Thymus (tissue), 11 donors: ENCODE data around the gene BTK. TPM values are rescaled to one million over a fixed set of nuclear protein-coding genes. Genes with fewer than 3 reads are reported as not detected.

Source experiments
- DNase-seq, 9 donors: peaks; one replicate each; pipeline ENCODE4 v3.0.0-alpha.2; 2013; ENCODE audit warnings: low spot score in 9 of 9, low read depth in 6 of 9, missing footprints in 1 of 9
- H3K27ac ChIP-seq, 2 donors: one replicate each; pipeline ENCODE4 v1.5.1; 2013; ENCODE audit warnings: control low read depth in 1 of 2, low read depth in 1 of 2, low read length in 1 of 2, mild to moderate bottlenecking in 1 of 2, moderate library complexity in 1 of 2
- H3K27me3 ChIP-seq, 2 donors: one replicate each; pipeline ENCODE4 v1.5.1; 2013; ENCODE audit warnings: low read length in 1 of 2; ENCODE audit not compliant: control insufficient read depth in 2 of 2, insufficient read depth in 1 of 2
- H3K36me3 ChIP-seq, 2 donors: one replicate each; pipeline ENCODE4 v1.5.1; 2013; ENCODE audit warnings: low read length in 1 of 2, mild to moderate bottlenecking in 1 of 2, moderate library complexity in 1 of 2; ENCODE audit not compliant: control insufficient read depth in 2 of 2, insufficient read depth in 2 of 2
- H3K4me1 ChIP-seq, 2 donors: one replicate each; pipeline ENCODE4 v1.5.1; 2013; ENCODE audit warnings: low read length in 2 of 2; ENCODE audit not compliant: control insufficient read depth in 2 of 2, insufficient read depth in 2 of 2
- H3K4me3 ChIP-seq, 2 donors: one replicate each; pipeline ENCODE4 v1.5.1; 2013; ENCODE audit warnings: low read length in 2 of 2, control low read depth in 1 of 2, mild to moderate bottlenecking in 1 of 2
- H3K9me3 ChIP-seq, 2 donors: one replicate each; pipeline ENCODE4 v1.5.1; 2013; ENCODE audit warnings: low read length in 1 of 2, mild to moderate bottlenecking in 1 of 2; ENCODE audit not compliant: control insufficient read depth in 2 of 2, insufficient read depth in 1 of 2
- WGBS: extraction: QIAGEN DNeasy Blood & Tissue Kit; methylation state at CpG from one replicate; pipeline ENCODE4 v1.1.7; 2013; 5-methylcytosine and 5-hydroxymethylcytosine counted together
- polyA plus RNA-seq: library from polyadenylated mRNA; stranded (reverse); fragments of 200-250 nt; gene quantifications from one replicate; pipeline ENCODE4 v1.2.3, GENCODE V29; 2013
- total RNA-seq: library from RNA; stranded (reverse); fragments of 120-200 nt; gene quantifications from one replicate; pipeline ENCODE4 v1.2.4, GENCODE V29; 2013
- donor health status: healthy.

The BTK gene
- total and polyA plus RNA-seq, 2 donors: 6.5 to 14.6 TPM

DNA sequence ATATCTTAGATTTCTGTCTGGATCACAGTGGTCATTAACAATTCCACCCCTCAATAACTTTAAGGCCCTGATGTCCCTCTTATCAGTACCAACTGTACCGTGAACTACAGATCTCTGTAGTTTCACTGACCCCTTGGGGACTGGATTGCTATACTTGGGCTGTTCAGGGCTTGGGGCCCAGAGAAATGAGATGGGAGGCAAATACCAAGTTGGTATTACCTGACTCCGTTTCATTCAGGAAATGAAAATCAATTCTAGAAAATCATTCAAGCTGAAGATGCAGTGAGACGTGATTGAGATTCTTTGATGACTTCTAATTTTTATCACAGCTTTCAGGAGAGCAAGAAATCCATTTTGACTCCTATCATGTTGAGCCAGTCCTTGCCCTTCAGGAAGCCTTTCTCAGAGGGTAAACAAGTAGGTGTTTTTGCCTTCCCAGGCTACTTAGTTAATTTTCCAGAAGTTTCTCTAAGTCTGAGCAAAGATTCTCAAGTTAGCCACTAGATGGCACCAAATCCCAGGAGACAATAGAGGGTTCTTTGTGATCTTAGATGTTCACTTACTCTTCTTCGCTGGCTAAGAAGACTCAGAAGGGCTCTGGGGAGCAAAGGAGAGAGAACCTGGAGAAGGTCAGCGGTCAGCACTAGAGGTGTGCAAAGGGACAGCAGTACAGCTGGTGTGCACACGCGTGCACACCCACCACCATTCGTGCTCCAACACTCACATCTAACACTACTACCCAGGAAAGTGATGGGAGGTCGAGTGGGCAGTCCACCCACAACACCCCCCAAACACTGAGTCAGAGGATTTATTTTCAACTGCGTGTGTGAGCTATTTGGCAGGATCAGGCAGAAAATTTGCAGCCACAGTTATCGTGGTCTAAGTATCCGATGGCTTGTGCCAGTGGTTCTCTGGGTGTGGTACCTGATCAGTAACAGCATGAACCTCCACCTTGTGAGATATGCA is 29.5 kb upstream of the BTK start:
- Histone ChIP-seq H3K4me3 (no peak overlapping the region), H3K4me1 (no peaks in the 10 kb centered on the region), H3K9me3 (no peaks in the 10 kb centered on the region), H3K27ac (peak overlapping the region in 1 of 2 donors; percentile 84), H3K36me3 (peaks cover 12 to 13% of the 10 kb centered on the region in 2 donors), H3K27me3 (peaks cover 0 to 8% of the 10 kb centered on the region in 2 donors)
- peak in 7 of 9 donors; percentile 53 to 88 (median 76) for DNase-seq
- 73% methylated on average over 12 of the region's 12 CpGs for WGBS

DNA sequence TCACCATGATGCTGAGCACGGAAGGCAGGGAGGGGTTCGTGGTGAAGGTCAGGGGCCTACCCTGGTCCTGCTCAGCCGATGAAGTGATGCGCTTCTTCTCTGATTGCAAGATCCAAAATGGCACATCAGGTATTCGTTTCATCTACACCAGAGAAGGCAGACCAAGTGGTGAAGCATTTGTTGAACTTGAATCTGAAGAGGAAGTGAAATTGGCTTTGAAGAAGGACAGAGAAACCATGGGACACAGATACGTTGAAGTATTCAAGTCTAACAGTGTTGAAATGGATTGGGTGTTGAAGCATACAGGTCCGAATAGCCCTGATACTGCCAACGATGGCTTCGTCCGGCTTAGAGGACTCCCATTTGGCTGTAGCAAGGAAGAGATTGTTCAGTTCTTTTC is 26.0 kb upstream of the BTK start:
- Histone ChIP-seq H3K4me3 (no peak overlapping the region), H3K4me1 (peaks cover 0 to under 1% of the 10 kb centered on the region in 2 donors), H3K9me3 (no peaks in the 10 kb centered on the region), H3K27me3 (no peaks in the 10 kb centered on the region), H3K27ac (no peak overlapping the region), H3K36me3 (peaks cover 12 to 13% of the 10 kb centered on the region in 2 donors)
- DNase-seq: no peak
- WGBS: 94% methylated on average over 10 of the region's 10 CpGs

DNA sequence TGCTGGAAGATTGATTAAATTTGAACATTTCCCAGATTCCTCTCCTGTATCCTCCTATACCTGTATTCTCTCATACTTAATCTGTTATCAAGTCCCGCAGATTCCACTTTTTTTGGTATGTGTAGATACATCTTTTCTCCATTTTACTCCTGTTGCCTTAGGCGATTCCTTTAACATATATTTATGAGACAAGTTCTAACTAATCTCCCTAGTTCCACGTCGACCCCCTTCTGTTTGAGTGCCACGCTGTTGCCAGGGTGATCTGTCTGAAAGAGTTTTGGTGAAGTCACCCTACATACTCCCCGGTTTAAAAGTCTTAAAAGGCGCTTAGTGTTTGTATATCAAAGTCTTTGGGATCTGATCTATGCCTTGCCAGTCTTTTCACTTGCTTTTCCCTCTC is 24.5 kb upstream of the BTK start:
- peaks cover 12 to 13% of the 10 kb centered on the region in 2 donors for H3K36me3 ChIP-seq
- no peak overlapping the region for H3K27ac ChIP-seq
- H3K9me3 ChIP-seq: no peaks in the 10 kb centered on the region
- no peak overlapping the region for H3K4me3 ChIP-seq
- 76% methylated on average over 7 of the region's 7 CpGs for WGBS
- no peak for DNase-seq
- H3K4me1 ChIP-seq: peaks cover 0 to 2% of the 10 kb centered on the region in 2 donors
- no peaks in the 10 kb centered on the region for H3K27me3 ChIP-seq

DNA sequence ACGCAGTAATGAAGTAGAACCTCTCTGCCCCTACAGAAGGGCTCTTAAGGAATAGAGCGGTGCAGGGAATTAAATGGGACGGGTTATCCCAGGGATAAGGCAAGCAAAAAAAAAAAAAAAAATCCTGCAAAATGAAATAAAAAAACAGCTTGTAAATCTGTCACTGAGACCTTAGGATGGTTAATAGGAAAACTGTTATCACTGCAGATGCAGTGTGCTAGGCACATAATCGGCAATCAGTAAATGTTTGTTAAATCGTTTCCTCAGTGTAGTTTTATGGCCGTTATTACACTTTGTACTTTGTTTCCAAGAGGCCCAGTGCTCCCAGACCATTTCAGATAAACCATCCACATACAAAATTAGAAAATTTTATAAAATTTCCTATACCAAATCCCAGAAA is 23.1 kb upstream of the BTK start:
- 3% methylated on average over 6 of the region's 6 CpGs for WGBS
- DNase-seq: no peak
- peaks cover 0 to 2% of the 10 kb centered on the region in 2 donors for H3K4me1 ChIP-seq
- peak overlapping the region; percentile 69 to 82 for H3K4me3 ChIP-seq
- no peaks in the 10 kb centered on the region for H3K27me3 ChIP-seq
- H3K9me3 ChIP-seq: no peaks in the 10 kb centered on the region
- H3K36me3 ChIP-seq: peaks cover 12 to 13% of the 10 kb centered on the region in 2 donors
- H3K27ac ChIP-seq: peak overlapping the region; percentile 79 to 98

DNA sequence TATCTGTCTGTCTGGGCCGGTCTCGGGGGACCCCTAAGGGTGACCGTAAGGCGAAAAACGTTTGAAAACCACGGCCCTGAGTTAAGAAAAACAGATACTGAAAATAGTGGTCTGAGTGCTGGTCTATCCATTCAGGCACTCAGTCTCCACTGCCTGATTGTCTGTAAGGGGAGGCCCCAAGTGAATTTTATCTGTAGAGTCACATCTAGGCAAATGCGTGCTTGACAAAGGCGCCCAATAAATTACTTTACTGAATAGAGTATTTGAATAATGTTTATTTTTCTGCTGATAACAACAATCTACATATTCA is 22.5 kb upstream of the BTK start:
- H3K9me3 ChIP-seq: no peaks in the 10 kb centered on the region
- peaks cover 15 to 17% of the 10 kb centered on the region in 2 donors for H3K36me3 ChIP-seq
- peaks cover 0 to 2% of the 10 kb centered on the region in 2 donors for H3K4me1 ChIP-seq
- H3K27ac ChIP-seq: peak overlapping the region; percentile 94 to 98
- peak overlapping the region; percentile 69 to 82 for H3K4me3 ChIP-seq
- WGBS: under 1% methylated on average over 8 of the region's 8 CpGs
- no peak for DNase-seq
- no peaks in the 10 kb centered on the region for H3K27me3 ChIP-seq

DNA sequence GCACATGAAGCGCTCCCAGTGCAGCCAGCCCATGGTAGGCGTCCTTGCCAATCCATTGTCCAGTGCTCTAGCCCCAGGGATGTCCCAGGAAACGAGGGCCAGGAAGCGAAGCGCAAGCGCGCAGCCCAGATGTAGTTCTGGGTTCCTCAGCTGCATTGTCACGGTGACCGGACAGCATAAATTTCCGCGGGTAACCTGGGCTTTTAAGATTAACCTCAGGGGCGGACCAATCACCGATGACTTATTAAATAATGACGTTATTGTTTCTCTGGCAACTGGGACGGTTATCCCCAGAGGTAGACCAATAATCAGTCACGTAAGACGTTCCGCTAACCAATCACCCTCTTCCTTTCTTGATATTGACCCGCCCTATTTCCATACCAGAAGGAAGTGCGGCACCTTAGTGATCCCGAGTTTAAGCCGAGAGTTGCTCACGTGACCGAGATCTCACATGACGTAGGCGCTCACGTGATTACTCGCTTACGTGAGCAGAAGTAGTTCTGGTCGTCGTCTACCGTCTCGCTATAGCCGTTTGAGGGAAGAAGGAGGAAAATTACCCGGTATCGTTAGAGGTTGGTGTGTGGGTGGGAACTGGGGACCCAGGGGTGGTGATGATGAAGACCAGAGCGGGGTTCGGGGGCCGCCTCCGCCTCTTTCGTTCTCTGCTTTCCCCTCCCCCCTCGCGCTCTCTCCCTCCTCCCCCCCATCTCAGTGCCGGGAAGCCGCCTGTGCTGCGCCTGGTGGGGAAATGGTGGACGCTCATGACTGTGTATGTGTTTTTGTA is 21.9 kb upstream of the BTK start, which contains the start of the genes GLA and HNRNPH2:
Gene GLA (minus strand): TSS at position 178 of the 784 bp plus-strand sequence. CDS start 22 bp downstream, at position 156.
Gene HNRNPH2 (plus strand): TSS at position 475 of the 784 bp plus-strand sequence. CDS start 3,767 bp downstream, outside the sequence.
- H3K4me3 ChIP-seq: peak within 1 kb of the TSS; percentile 69 to 82
- H3K4me1 ChIP-seq: peaks cover 0 to 2% of the 10 kb centered on the region in 2 donors
- no peaks in the 10 kb centered on the region for H3K9me3 ChIP-seq
- peak; percentile 86 to 98 (median 93) for DNase-seq
- peak within 1 kb of the TSS; percentile 94 to 98 for H3K27ac ChIP-seq
- H3K27me3 ChIP-seq: no peaks in the 10 kb centered on the region
- peaks cover 14 to 15% of the 10 kb centered on the region in 2 donors for H3K36me3 ChIP-seq
- WGBS: under 1% methylated on average over 45 of the region's 47 CpGs

DNA sequence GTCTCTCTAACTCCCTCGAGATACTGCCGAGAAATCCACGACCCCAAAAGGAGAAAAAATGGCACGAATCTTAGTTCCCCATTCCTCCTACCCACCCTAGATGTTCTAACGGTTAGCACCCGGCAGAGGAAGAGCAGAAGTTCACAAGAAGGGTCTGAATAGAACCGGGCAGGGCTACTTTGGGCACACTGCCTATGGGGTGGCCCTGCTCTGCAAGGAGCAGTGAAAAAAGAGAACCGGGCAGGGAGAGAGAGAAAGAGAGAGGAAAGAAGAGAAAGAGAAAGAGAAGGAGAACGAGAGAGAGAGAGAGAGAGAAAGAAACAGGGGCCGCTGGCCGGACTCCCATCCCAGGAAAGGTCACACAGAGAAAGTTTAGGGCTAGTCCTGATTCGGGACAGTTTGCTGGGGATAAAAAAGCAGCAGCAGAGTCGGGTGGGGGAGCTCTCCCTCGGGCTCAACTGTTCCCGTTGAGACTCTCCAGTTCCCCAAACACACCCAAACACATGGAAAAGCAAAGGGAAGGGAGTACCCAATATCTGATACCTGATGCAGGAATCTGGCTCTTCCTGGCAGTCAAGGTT is 21.3 kb upstream of the BTK start:
- peak overlapping the region; percentile 69 to 98 for H3K27ac ChIP-seq
- WGBS: 0% methylated on average over 15 of the region's 15 CpGs

DNA sequence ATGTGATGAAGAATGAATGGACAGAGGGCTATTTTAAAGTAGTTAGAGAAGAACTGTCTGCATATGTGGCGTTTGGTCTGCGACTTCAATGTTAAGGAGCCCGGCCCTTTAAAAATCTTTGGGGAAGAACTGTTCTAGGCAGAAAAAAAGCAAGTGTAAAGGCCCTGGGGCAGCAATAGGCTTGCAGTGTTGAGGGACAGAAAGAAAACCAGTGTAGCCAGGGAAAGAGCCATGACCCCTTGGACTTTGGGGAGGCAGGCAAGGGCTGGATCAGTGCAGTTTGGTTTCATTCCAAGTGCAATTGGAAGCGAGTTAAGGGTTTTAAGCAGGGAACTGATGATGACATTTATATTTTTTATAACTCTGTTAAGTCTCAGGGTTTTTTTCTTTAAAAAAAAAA is 13.8 kb upstream of the BTK start:
- Histone ChIP-seq H3K9me3 (no peaks in the 10 kb centered on the region), H3K4me1 (no peaks in the 10 kb centered on the region), H3K36me3 (peaks cover 10 to 21% of the 10 kb centered on the region in 2 donors), H3K4me3 (no peak overlapping the region), H3K27me3 (no peaks in the 10 kb centered on the region), H3K27ac (no peak overlapping the region)
- 98% methylated on average over 4 of the region's 4 CpGs for WGBS
- DNase-seq: no peak

More for the DNA sequence above, 21.3 kb upstream of the BTK start:
- peaks cover 0 to 2% of the 10 kb centered on the region in 2 donors for H3K4me1 ChIP-seq
- H3K27me3 ChIP-seq: no peaks in the 10 kb centered on the region
- H3K36me3 ChIP-seq: peaks cover 8 to 9% of the 10 kb centered on the region in 2 donors
- H3K9me3 ChIP-seq: no peaks in the 10 kb centered on the region
- peak overlapping the region; percentile 69 to 82 for H3K4me3 ChIP-seq
- DNase-seq: peak in 1 of 9 donors; percentile 33
